Osteocyte (in vitro differentiated cells): ENCODE measurements around the gene CYP11A1. TPM values are rescaled to one million over a fixed set of nuclear protein-coding genes. Genes with fewer than 3 reads are reported as not detected.

Source experiments
- DNase-seq: peaks from one replicate; pipeline ENCODE4 v3.0.0; 2021; ENCODE audit warnings: mixed read lengths; ENCODE audit not compliant: unreplicated experiment; ENCODE audit errors: extremely low spot score
- H3K27ac Mint-ChIP-seq: one replicate; pipeline ENCODE4 v1.8.0; 2021; ENCODE audit warnings: mild to moderate bottlenecking, mixed read lengths; ENCODE audit not compliant: unreplicated experiment
- H3K27me3 Mint-ChIP-seq: one replicate; pipeline ENCODE4 v1.8.0; 2021; ENCODE audit warnings: mixed read lengths; ENCODE audit not compliant: unreplicated experiment
- H3K36me3 Mint-ChIP-seq: one replicate; pipeline ENCODE4 v1.8.0; 2021; ENCODE audit warnings: mixed read lengths; ENCODE audit not compliant: unreplicated experiment
- H3K4me1 Mint-ChIP-seq: one replicate; pipeline ENCODE4 v1.8.0; 2021; ENCODE audit warnings: mixed read lengths; ENCODE audit not compliant: unreplicated experiment
- H3K4me3 Mint-ChIP-seq: one replicate; pipeline ENCODE4 v1.8.0; 2021; ENCODE audit warnings: mild to moderate bottlenecking, moderate library complexity, mixed read lengths; ENCODE audit not compliant: unreplicated experiment
- H3K9me3 Mint-ChIP-seq: one replicate; pipeline ENCODE4 v1.8.0; 2021; ENCODE audit warnings: mixed read lengths; ENCODE audit not compliant: unreplicated experiment
- CTCF ChIP-seq: fragments of 200-600 bp; sonication (generic); IDR thresholded peaks from 2 replicates; pipeline ENCODE4 v1.5.0; 2021; ENCODE audit warnings: antibody characterized with exemption, mild to moderate bottlenecking, moderate library complexity
- total RNA-seq: library from RNA; stranded (reverse); gene quantifications from 2 replicates; pipeline ENCODE4 v1.2.1, GENCODE V29; 2021

Gene CYP11A1
- total RNA-seq, 1 donor from 2014 or later = not detected

GRCh38 chr15:74349241-74349778, 18.1 kb downstream of the CYP11A1 start:
- Mint-ChIP-seq H3K4me1 (peaks cover 10% of the 10 kb centered on the region), H3K9me3 (no peaks in the 10 kb centered on the region), H3K27me3 (peaks cover 13% of the 10 kb centered on the region), H3K4me3 (no peak overlapping the region), H3K36me3 (no peaks in the 10 kb centered on the region), H3K27ac (no peak overlapping the region)
- DNase-seq = no peak
- no peak for TF ChIP-seq CTCF

- Mint-ChIP-seq H3K27me3 (peaks cover 3% of the 10 kb centered on the region), H3K4me3 (no peak overlapping the region), H3K9me3 (no peaks in the 10 kb centered on the region), H3K27ac (no peak overlapping the region), H3K36me3 (no peaks in the 10 kb centered on the region), H3K4me1 (peaks cover 10% of the 10 kb centered on the region)
- no peak for TF ChIP-seq CTCF
- DNase-seq = no peak
These were observed 19.6 kb downstream of the CYP11A1 start for GRCh38 chr15:74347757-74348250.

- Mint-ChIP-seq H3K27ac (no peak overlapping the region), H3K27me3 (no peaks in the 10 kb centered on the region), H3K4me1 (peaks cover 10% of the 10 kb centered on the region)
These were observed 22.4 kb downstream of the CYP11A1 start for GRCh38 chr15:74345051-74345450.

GRCh38 chr15:74343797-74344127, 23.7 kb downstream of the CYP11A1 start:
- no peaks in the 10 kb centered on the region for H3K27me3 Mint-ChIP-seq
- no peak overlapping the region for H3K4me3 Mint-ChIP-seq
- no peaks in the 10 kb centered on the region for H3K9me3 Mint-ChIP-seq
- peaks cover 10% of the 10 kb centered on the region for H3K4me1 Mint-ChIP-seq
- no peak for TF ChIP-seq CTCF
- H3K36me3 Mint-ChIP-seq = no peaks in the 10 kb centered on the region
- no peak overlapping the region for H3K27ac Mint-ChIP-seq
- DNase-seq = no peak

More at GRCh38 chr15:74345051-74345450, 22.4 kb downstream of the CYP11A1 start:
- no peak for DNase-seq
- no peaks in the 10 kb centered on the region for H3K9me3 Mint-ChIP-seq
- H3K4me3 Mint-ChIP-seq = no peak overlapping the region
- no peaks in the 10 kb centered on the region for H3K36me3 Mint-ChIP-seq
- TF ChIP-seq CTCF = no peak

- no peaks in the 10 kb centered on the region for H3K36me3 Mint-ChIP-seq
- no peak for DNase-seq
- peaks cover 10% of the 10 kb centered on the region for H3K4me1 Mint-ChIP-seq
- no peak for TF ChIP-seq CTCF
- no peak overlapping the region for H3K4me3 Mint-ChIP-seq
- H3K9me3 Mint-ChIP-seq = no peaks in the 10 kb centered on the region
- H3K27ac Mint-ChIP-seq = no peak overlapping the region
- no peaks in the 10 kb centered on the region for H3K27me3 Mint-ChIP-seq
These were observed 24.2 kb downstream of the CYP11A1 start for GRCh38 chr15:74343127-74343796.
